Body of pancreas (tissue), 4 donors: ENCODE data around the gene CYP19A1.

Source experiments
- POLR2A ChIP-seq, 3 donors: fragments of 450-650 bp; IDR thresholded peaks; one replicate each; pipeline ENCODE4 v1.6.1; 2016; ENCODE audit warnings: antibody characterized with exemption in 3 of 3, mild to moderate bottlenecking in 2 of 3
- TF ChIP-seq, protein P1 (sequence below), 7 experiments: fragments of 450-650 bp in 4 of 7; fragments of 200-600 bp in 3 of 7; sonication (generic) in 3 of 7; IDR thresholded peaks; one replicate each; pipeline ENCODE4 v1.5.1; 2016 to 2019; ENCODE audit warnings: antibody characterized with exemption in 7 of 7

- TF ChIP-seq POLR2A (IDR thresholded peaks at IDR 0.05), result no peak
- TF ChIP-seq, protein P1, sequence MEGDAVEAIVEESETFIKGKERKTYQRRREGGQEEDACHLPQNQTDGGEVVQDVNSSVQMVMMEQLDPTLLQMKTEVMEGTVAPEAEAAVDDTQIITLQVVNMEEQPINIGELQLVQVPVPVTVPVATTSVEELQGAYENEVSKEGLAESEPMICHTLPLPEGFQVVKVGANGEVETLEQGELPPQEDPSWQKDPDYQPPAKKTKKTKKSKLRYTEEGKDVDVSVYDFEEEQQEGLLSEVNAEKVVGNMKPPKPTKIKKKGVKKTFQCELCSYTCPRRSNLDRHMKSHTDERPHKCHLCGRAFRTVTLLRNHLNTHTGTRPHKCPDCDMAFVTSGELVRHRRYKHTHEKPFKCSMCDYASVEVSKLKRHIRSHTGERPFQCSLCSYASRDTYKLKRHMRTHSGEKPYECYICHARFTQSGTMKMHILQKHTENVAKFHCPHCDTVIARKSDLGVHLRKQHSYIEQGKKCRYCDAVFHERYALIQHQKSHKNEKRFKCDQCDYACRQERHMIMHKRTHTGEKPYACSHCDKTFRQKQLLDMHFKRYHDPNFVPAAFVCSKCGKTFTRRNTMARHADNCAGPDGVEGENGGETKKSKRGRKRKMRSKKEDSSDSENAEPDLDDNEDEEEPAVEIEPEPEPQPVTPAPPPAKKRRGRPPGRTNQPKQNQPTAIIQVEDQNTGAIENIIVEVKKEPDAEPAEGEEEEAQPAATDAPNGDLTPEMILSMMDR (IDR thresholded peaks at IDR 0.05), result no peak
Observed at GRCh38 chr15:51334011-51334451, 4.4 kb downstream of the CYP19A1 start.
